Neutrophil (primary cell): ENCODE measurements around the gene INSYN1.

ENCODE experiments used
- H3K27ac ChIP-seq: fragments of 200-600 bp; sonication (generic); 2 replicates; pipeline ENCODE4 v1.5.1; 2016; ENCODE audit warnings: mild to moderate bottlenecking, moderate library complexity
- H3K27me3 ChIP-seq: fragments of 200-600 bp; sonication (generic); 2 replicates; pipeline ENCODE4 v1.6.0; 2016; ENCODE audit warnings: mild to moderate bottlenecking
- H3K36me3 ChIP-seq: fragments of 200-600 bp; sonication (generic); 2 replicates; pipeline ENCODE4 v1.5.1; 2017
- H3K4me1 ChIP-seq, 2 experiments: fragments of 200-600 bp in 1 of 2; sonication (generic) in 1 of 2; 1 replicate in 1 of 2; 2 replicates in 1 of 2; pipeline versions ENCODE4 v1.5.1 to v1.6.1; 2013 to 2016; ENCODE audit warnings: low read depth in 1 of 2, low read length in 1 of 2, mild to moderate bottlenecking in 1 of 2, moderate library complexity in 1 of 2; ENCODE audit not compliant: control insufficient read depth in 1 of 2, insufficient read depth in 1 of 2
- H3K4me3 ChIP-seq, 2 experiments: fragments of 200-600 bp in 1 of 2; sonication (generic) in 1 of 2; 1 replicate in 1 of 2; 2 replicates in 1 of 2; pipeline ENCODE4 v1.5.1; 2013 to 2016; ENCODE audit warnings: low read depth in 1 of 2, low read length in 1 of 2, mild to moderate bottlenecking in 1 of 2, moderate library complexity in 1 of 2
- H3K9me3 ChIP-seq: fragments of 200-600 bp; sonication (generic); 2 replicates; pipeline ENCODE4 v1.5.1; 2016
- TF ChIP-seq, protein P1 (sequence below): fragments of 200-600 bp; sonication (generic); IDR thresholded peaks from 2 replicates; pipeline ENCODE4 v1.5.1; 2016; ENCODE audit warnings: antibody characterized with exemption

The INSYN1 gene

DNA sequence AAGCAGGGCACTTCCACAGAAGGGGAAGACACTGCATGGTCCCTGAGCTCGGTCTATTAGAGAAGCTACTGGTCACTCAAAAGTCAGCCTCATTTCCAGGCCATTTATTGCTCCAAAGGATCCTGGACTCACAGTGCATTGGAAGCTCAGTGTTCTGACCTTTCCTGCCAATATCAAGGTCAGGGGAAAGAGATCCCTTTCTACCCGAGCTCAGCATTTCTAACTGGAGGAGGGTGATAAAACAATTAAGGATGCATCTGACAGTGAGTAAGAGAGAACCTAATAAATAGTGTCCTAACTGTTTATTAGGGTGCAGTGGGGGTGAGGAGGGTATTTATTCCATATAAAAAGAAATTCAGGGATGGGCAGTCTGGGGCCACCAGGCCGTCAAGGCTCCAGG, 26.8 kb upstream of the INSYN1 start:
- TF ChIP-seq, protein P1, sequence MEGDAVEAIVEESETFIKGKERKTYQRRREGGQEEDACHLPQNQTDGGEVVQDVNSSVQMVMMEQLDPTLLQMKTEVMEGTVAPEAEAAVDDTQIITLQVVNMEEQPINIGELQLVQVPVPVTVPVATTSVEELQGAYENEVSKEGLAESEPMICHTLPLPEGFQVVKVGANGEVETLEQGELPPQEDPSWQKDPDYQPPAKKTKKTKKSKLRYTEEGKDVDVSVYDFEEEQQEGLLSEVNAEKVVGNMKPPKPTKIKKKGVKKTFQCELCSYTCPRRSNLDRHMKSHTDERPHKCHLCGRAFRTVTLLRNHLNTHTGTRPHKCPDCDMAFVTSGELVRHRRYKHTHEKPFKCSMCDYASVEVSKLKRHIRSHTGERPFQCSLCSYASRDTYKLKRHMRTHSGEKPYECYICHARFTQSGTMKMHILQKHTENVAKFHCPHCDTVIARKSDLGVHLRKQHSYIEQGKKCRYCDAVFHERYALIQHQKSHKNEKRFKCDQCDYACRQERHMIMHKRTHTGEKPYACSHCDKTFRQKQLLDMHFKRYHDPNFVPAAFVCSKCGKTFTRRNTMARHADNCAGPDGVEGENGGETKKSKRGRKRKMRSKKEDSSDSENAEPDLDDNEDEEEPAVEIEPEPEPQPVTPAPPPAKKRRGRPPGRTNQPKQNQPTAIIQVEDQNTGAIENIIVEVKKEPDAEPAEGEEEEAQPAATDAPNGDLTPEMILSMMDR = no peak
- Histone ChIP-seq H3K36me3 (no peaks in the 10 kb centered on the region), H3K9me3 (no peaks in the 10 kb centered on the region), H3K4me1 (no peaks in the 10 kb centered on the region), H3K4me3 (no peak overlapping the region), H3K27ac (no peak overlapping the region), H3K27me3 (peaks cover 3% of the 10 kb centered on the region)

DNA sequence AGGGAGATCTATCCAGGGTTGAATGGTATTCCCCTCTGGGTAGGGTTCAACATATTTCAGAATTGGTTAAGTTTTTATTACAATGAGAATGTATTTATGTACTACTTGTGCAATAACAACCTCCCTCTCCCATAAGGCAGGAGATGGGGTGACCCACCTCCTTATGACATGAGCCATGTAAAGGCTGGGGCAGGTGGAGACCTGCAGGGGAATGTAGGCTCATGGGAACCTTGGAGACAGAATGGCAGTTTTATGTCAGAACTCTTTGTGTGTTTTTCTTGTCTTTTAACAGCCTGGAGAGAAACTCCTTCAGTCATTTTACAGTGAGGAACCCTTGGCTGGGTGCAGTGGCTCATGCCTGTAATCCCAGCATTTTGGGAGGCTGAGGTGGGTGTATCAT, 24.6 kb upstream of the INSYN1 start:
- H3K4me3 ChIP-seq = no peak overlapping the region
- peaks cover 8% of the 10 kb centered on the region for H3K27me3 ChIP-seq
- H3K36me3 ChIP-seq = no peaks in the 10 kb centered on the region
- no peak overlapping the region for H3K27ac ChIP-seq
- no peaks in the 10 kb centered on the region for H3K9me3 ChIP-seq
- TF ChIP-seq, protein P1 = no peak
- H3K4me1 ChIP-seq = no peaks in the 10 kb centered on the region

GRCh38 chr15:73773428-73773827, 20.3 kb upstream of the INSYN1 start:
- Histone ChIP-seq H3K27me3 (peaks cover 28% of the 10 kb centered on the region), H3K4me1 (no peaks in the 10 kb centered on the region), H3K9me3 (no peaks in the 10 kb centered on the region), H3K36me3 (no peaks in the 10 kb centered on the region), H3K4me3 (no peak overlapping the region), H3K27ac (no peak overlapping the region)
- TF ChIP-seq, protein P1 = no peak

- no peak overlapping the region for H3K4me3 ChIP-seq
- peaks cover 38% of the 10 kb centered on the region for H3K27me3 ChIP-seq
- H3K4me1 ChIP-seq = no peaks in the 10 kb centered on the region
- no peaks in the 10 kb centered on the region for H3K36me3 ChIP-seq
- H3K9me3 ChIP-seq = no peaks in the 10 kb centered on the region
- TF ChIP-seq, protein P1 = no peak
- H3K27ac ChIP-seq = no peak overlapping the region
These were observed 18.4 kb upstream of the INSYN1 start for GRCh38 chr15:73771385-73772045.

GRCh38 chr15:73770050-73770449, 16.9 kb upstream of the INSYN1 start:
- peaks cover 50% of the 10 kb centered on the region for H3K27me3 ChIP-seq
- no peaks in the 10 kb centered on the region for H3K4me1 ChIP-seq
- no peak overlapping the region for H3K27ac ChIP-seq
- TF ChIP-seq, protein P1 = no peak
- no peaks in the 10 kb centered on the region for H3K9me3 ChIP-seq
- H3K4me3 ChIP-seq = no peak overlapping the region
- no peaks in the 10 kb centered on the region for H3K36me3 ChIP-seq
